ENCODE data around the gene DEPDC7. TPM values are rescaled to one million over a fixed set of nuclear protein-coding genes. Genes with fewer than 3 reads are reported as not detected.
A peak's percentile ranks its signal among the peaks of the same experiment; 100 is the strongest.

Gene DEPDC7
- total and polyA plus RNA-seq, 2 of the 13 experiments (the other 11 are each of a cell fraction or from before 2014, with no cell fraction given) = 17.3 to 33.3 TPM

DNA sequence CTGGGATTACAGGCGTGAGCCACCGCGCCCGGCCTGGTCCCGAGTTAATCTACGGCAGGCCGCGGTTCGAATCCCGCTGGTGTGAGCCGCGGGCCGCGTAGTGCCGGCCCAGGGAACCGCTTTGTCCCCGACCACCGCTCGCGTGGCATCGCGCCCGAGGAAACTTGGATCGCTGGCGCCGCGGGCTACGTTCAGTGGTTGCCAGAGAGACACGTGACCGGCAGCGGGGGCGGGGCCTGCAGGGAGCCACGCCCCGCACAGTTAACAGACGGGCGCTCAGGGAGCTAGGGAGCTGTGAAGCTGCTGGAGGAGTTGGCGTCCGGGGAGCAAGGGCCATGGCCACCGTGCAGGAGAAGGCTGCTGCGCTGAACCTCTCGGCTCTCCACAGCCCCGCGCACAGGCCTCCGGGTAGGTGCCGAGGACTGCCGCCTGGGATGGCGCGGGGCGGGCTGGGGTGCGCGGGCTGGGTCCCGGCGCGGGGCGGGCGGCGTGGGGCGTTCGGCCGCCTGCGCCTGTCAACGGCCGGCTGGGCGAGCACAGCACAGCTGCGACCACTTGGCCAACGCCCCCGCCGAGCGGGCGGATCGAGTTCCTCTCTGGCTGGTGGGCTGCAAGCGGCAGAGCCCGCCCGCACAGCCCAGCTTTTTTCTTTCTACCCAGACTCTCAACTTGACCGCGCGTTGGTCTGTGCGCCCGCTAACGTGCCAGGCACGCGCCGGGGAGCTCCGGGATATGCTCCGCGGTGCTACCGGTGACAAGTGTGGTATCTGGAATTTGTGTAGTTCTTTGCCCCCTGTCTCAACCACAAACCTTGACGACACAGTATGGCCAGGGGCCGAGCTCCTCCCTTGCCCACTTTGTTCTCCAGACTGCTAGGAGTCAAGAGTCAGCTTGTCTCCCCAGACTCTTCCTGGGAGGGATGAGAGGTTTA is at the start of gene DEPDC7 (continued):
- TF ChIP-seq, protein P1, sequence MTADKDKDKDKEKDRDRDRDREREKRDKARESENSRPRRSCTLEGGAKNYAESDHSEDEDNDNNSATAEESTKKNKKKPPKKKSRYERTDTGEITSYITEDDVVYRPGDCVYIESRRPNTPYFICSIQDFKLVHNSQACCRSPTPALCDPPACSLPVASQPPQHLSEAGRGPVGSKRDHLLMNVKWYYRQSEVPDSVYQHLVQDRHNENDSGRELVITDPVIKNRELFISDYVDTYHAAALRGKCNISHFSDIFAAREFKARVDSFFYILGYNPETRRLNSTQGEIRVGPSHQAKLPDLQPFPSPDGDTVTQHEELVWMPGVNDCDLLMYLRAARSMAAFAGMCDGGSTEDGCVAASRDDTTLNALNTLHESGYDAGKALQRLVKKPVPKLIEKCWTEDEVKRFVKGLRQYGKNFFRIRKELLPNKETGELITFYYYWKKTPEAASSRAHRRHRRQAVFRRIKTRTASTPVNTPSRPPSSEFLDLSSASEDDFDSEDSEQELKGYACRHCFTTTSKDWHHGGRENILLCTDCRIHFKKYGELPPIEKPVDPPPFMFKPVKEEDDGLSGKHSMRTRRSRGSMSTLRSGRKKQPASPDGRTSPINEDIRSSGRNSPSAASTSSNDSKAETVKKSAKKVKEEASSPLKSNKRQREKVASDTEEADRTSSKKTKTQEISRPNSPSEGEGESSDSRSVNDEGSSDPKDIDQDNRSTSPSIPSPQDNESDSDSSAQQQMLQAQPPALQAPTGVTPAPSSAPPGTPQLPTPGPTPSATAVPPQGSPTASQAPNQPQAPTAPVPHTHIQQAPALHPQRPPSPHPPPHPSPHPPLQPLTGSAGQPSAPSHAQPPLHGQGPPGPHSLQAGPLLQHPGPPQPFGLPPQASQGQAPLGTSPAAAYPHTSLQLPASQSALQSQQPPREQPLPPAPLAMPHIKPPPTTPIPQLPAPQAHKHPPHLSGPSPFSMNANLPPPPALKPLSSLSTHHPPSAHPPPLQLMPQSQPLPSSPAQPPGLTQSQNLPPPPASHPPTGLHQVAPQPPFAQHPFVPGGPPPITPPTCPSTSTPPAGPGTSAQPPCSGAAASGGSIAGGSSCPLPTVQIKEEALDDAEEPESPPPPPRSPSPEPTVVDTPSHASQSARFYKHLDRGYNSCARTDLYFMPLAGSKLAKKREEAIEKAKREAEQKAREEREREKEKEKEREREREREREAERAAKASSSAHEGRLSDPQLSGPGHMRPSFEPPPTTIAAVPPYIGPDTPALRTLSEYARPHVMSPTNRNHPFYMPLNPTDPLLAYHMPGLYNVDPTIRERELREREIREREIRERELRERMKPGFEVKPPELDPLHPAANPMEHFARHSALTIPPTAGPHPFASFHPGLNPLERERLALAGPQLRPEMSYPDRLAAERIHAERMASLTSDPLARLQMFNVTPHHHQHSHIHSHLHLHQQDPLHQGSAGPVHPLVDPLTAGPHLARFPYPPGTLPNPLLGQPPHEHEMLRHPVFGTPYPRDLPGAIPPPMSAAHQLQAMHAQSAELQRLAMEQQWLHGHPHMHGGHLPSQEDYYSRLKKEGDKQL (CRISPR knock-in tag; IDR thresholded peaks at IDR 0.05; ENCODE audit: low read depth) = 0 out of 2 replicates have a peak, but pooled peaks have one; percentile 14
- TF ChIP-seq ZNF383 (CRISPR knock-in tag; IDR thresholded peaks at IDR 0.05; ENCODE audit: borderline replicate concordance) (no peak), SAP130 (CRISPR knock-in tag; IDR thresholded peaks at IDR 0.05; ENCODE audit: low read depth) (peak; percentile 82), FOXC1 (CRISPR knock-in tag; IDR thresholded peaks at IDR 0.05; ENCODE audit: borderline replicate concordance) (peak; percentile 68; the same call in 1 of the 2 replicates), ZNF788 (CRISPR knock-in tag; IDR thresholded peaks at IDR 0.05; ENCODE audit: borderline replicate concordance) (peak; percentile 46; the same call in 1 of the 2 replicates), KLF11 (CRISPR knock-in tag; IDR thresholded peaks at IDR 0.05) (peak; percentile 47; the same call in 1 of the 2 replicates), RFXANK (CRISPR knock-in tag; IDR thresholded peaks at IDR 0.05) (no peak), LCORL (IDR thresholded peaks at IDR 0.05) (peak; percentile 35; the same call in 1 of the 2 replicates), LCORL (CRISPR knock-in tag; IDR thresholded peaks at IDR 0.05) (peak; percentile 54; the same call in 1 of the 2 replicates), RXRB (CRISPR knock-in tag; IDR thresholded peaks at IDR 0.05; ENCODE audit: borderline replicate concordance) (peak; percentile 60; the same call in 1 of the 2 replicates), RFX3 (CRISPR knock-in tag; IDR thresholded peaks at IDR 0.05) (no peak)
- TF ChIP-seq, protein P2, sequence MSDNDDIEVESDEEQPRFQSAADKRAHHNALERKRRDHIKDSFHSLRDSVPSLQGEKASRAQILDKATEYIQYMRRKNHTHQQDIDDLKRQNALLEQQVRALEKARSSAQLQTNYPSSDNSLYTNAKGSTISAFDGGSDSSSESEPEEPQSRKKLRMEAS (IDR thresholded peaks at IDR 0.05) = peak; percentile 88
- TF ChIP-seq, protein P3, sequence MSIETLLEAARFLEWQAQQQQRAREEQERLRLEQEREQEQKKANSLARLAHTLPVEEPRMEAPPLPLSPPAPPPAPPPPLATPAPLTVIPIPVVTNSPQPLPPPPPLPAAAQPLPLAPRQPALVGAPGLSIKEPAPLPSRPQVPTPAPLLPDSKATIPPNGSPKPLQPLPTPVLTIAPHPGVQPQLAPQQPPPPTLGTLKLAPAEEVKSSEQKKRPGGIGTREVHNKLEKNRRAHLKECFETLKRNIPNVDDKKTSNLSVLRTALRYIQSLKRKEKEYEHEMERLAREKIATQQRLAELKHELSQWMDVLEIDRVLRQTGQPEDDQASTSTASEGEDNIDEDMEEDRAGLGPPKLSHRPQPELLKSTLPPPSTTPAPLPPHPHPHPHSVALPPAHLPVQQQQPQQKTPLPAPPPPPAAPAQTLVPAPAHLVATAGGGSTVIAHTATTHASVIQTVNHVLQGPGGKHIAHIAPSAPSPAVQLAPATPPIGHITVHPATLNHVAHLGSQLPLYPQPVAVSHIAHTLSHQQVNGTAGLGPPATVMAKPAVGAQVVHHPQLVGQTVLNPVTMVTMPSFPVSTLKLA (IDR thresholded peaks at IDR 0.05) = peak; percentile 62
- TF ChIP-seq, protein P4, sequence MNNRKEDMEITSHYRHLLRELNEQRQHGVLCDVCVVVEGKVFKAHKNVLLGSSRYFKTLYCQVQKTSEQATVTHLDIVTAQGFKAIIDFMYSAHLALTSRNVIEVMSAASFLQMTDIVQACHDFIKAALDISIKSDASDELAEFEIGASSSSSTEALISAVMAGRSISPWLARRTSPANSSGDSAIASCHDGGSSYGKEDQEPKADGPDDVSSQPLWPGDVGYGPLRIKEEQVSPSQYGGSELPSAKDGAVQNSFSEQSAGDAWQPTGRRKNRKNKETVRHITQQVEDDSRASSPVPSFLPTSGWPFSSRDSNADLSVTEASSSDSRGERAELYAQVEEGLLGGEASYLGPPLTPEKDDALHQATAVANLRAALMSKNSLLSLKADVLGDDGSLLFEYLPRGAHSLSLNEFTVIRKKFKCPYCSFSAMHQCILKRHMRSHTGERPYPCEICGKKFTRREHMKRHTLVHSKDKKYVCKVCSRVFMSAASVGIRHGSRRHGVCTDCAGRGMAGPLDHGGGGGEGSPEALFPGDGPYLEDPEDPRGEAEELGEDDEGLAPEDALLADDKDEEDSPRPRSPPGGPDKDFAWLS (CRISPR knock-in tag; IDR thresholded peaks at IDR 0.05; ENCODE audit: borderline replicate concordance) = no peak
- TF ChIP-seq, protein P5, sequence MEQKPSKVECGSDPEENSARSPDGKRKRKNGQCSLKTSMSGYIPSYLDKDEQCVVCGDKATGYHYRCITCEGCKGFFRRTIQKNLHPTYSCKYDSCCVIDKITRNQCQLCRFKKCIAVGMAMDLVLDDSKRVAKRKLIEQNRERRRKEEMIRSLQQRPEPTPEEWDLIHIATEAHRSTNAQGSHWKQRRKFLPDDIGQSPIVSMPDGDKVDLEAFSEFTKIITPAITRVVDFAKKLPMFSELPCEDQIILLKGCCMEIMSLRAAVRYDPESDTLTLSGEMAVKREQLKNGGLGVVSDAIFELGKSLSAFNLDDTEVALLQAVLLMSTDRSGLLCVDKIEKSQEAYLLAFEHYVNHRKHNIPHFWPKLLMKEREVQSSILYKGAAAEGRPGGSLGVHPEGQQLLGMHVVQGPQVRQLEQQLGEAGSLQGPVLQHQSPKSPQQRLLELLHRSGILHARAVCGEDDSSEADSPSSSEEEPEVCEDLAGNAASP (CRISPR knock-in tag; IDR thresholded peaks at IDR 0.05; ENCODE audit: borderline replicate concordance) = peak; percentile 48; the same call in 1 of the 2 replicates
- TF ChIP-seq, protein P6, sequence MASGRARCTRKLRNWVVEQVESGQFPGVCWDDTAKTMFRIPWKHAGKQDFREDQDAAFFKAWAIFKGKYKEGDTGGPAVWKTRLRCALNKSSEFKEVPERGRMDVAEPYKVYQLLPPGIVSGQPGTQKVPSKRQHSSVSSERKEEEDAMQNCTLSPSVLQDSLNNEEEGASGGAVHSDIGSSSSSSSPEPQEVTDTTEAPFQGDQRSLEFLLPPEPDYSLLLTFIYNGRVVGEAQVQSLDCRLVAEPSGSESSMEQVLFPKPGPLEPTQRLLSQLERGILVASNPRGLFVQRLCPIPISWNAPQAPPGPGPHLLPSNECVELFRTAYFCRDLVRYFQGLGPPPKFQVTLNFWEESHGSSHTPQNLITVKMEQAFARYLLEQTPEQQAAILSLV (CRISPR knock-in tag; IDR thresholded peaks at IDR 0.05; ENCODE audit: borderline replicate concordance) = 0 out of 2 replicates have a peak, but pooled peaks have one; percentile 26
